K562 (cell line): ENCODE data around the gene GRIN1. TPM values are rescaled to one million over a fixed set of nuclear protein-coding genes. Genes with fewer than 3 reads are reported as not detected.

ENCODE experiments used
- BRD9 ChIP-seq: fragments of 450-650 bp; IDR thresholded peaks from 2 replicates; pipeline ENCODE4 v1.6.1; 2018; ENCODE audit warnings: low read depth; ENCODE audit not compliant: partially characterized antibody
- CBFA2T2 ChIP-seq: fragments of 450-650 bp; conservative IDR thresholded peaks from 2 replicates; pipeline ENCODE4 v1.6.1; 2017; ENCODE audit warnings: mild to moderate bottlenecking
- CBFA2T3 ChIP-seq: fragments of 450-650 bp; IDR thresholded peaks from 2 replicates; pipeline ENCODE4 v1.6.1; 2017
- CHCHD3 ChIP-seq: fragments of 250-450 bp; sonication (Bioruptor Pico); IDR thresholded peaks from 2 replicates; pipeline ENCODE4 v2.1.2; 2022; ENCODE audit warnings: mild to moderate bottlenecking
- CREB3L1 ChIP-seq: fragments of 450-650 bp; IDR thresholded peaks from 2 replicates; pipeline ENCODE4 v1.6.1; 2014; ENCODE audit warnings: low read depth, mild to moderate bottlenecking, moderate library complexity, borderline replicate concordance
- CXXC5 ChIP-seq: fragments of 250-450 bp; sonication (Bioruptor Pico); IDR thresholded peaks from 2 replicates; pipeline ENCODE4 v1.8.0; 2022; ENCODE audit warnings: inconsistent platforms, mild to moderate bottlenecking, moderate library complexity
- E2F5 ChIP-seq: sonication (generic); formaldehyde crosslinking; IDR thresholded peaks from 2 replicates; pipeline ENCODE4 v1.8.0; 2022; ENCODE audit warnings: mild to moderate bottlenecking, missing genetic modification reagents
- ELF1 ChIP-seq: fragments of 200-800 bp; sonication (Bioruptor generic); IDR thresholded peaks from 2 replicates; pipeline ENCODE4 v1.6.1; 2016; ENCODE audit warnings: missing genetic modification characterization, missing compliant biosample characterization
- GABPA ChIP-seq: fragments of 200-800 bp; sonication (Bioruptor generic); conservative IDR thresholded peaks from 2 replicates; pipeline ENCODE4 v1.6.1; 2016; ENCODE audit warnings: low read depth, missing genetic modification characterization, missing compliant biosample characterization
- GTF2E2 ChIP-seq: fragments of 200-800 bp; sonication (Bioruptor generic); IDR thresholded peaks from 2 replicates; pipeline ENCODE4 v1.6.1; 2016; ENCODE audit warnings: missing genetic modification characterization, missing compliant biosample characterization
- HOMEZ ChIP-seq: fragments of 250-450 bp; sonication (Bioruptor Pico); IDR thresholded peaks from 2 replicates; pipeline ENCODE4 v1.4.0; 2020; ENCODE audit warnings: mild to moderate bottlenecking, moderate library complexity
- KAT2B ChIP-seq: IDR thresholded peaks from one replicate; pipeline ENCODE4 v1.6.1; 2012; ENCODE audit warnings: low read depth, mild to moderate bottlenecking, control low read depth, inconsistent platforms, low read length, moderate library complexity
- KDM2B ChIP-seq: fragments of 250-450 bp; sonication (Bioruptor Pico); IDR thresholded peaks from 2 replicates; pipeline ENCODE4 v1.8.0; 2021; ENCODE audit warnings: mild to moderate bottlenecking, moderate library complexity
- MAFF ChIP-seq: IDR thresholded peaks from 2 replicates; pipeline ENCODE4 v1.6.1; 2012; ENCODE audit warnings: low read length, improper control_type of control experiment
- MAFK ChIP-seq: IDR thresholded peaks from 2 replicates; pipeline ENCODE4 v1.6.1; 2011; ENCODE audit warnings: low read length, improper control_type of control experiment
- MECOM ChIP-seq: fragments of 250-450 bp; sonication (Bioruptor Pico); IDR thresholded peaks from 2 replicates; pipeline ENCODE4 v1.8.0; 2022; ENCODE audit warnings: inconsistent platforms
- NELFE ChIP-seq: IDR thresholded peaks from 2 replicates; pipeline ENCODE4 v1.6.1; 2011; ENCODE audit warnings: mild to moderate bottlenecking; ENCODE audit not compliant: insufficient read depth, insufficient read length
- PTRF ChIP-seq: fragments of 450-650 bp; IDR thresholded peaks from 2 replicates; pipeline ENCODE4 v1.6.1; 2016; ENCODE audit warnings: mild to moderate bottlenecking, missing genetic modification characterization, missing compliant biosample characterization
- RBM39 ChIP-seq: fragments of 200-400 bp; formaldehyde crosslinking; optimal IDR thresholded peaks from 2 replicates; pipeline ENCODE3; 2018; ENCODE audit warnings: low read depth, low read length
- RFX5 ChIP-seq: IDR thresholded peaks from 2 replicates; pipeline ENCODE4 v1.6.1; 2011; ENCODE audit warnings: low read depth, mild to moderate bottlenecking, improper control_type of control experiment, low read length
- SMARCB1 ChIP-seq: IDR thresholded peaks from 2 replicates; pipeline ENCODE4 v1.6.1; 2011; ENCODE audit warnings: improper control_type of control experiment, low read depth; ENCODE audit not compliant: insufficient read length
- TAF7 ChIP-seq: fragments of 450-650 bp; IDR thresholded peaks from 2 replicates; pipeline ENCODE4 v1.6.1; 2016; ENCODE audit warnings: missing genetic modification characterization, missing compliant biosample characterization
- ZBTB7A ChIP-seq: IDR thresholded peaks from 2 replicates; pipeline ENCODE4 v1.6.1; 2011; ENCODE audit warnings: low read depth, mild to moderate bottlenecking, low read length, moderate library complexity, borderline replicate concordance; ENCODE audit not compliant: control insufficient read depth
- ZKSCAN8 ChIP-seq: fragments of 200-800 bp; sonication (Bioruptor generic); IDR thresholded peaks from 2 replicates; pipeline ENCODE4 v1.6.1; 2016; ENCODE audit warnings: missing genetic modification characterization, missing compliant biosample characterization
- ZNF12 ChIP-seq: sonication (generic); formaldehyde crosslinking; IDR thresholded peaks from 2 replicates; pipeline ENCODE4 v1.4.0; 2020; ENCODE audit warnings: mild to moderate bottlenecking, missing genetic modification reagents
- ZNF655 ChIP-seq: fragments of 250-450 bp; sonication (Bioruptor Pico); IDR thresholded peaks from 2 replicates; pipeline ENCODE4 v1.5.0; 2021
- ZNF695 ChIP-seq: fragments of 450-650 bp; formaldehyde crosslinking; IDR thresholded peaks from 2 replicates; pipeline ENCODE4 v1.4.0; 2020; ENCODE audit warnings: mild to moderate bottlenecking, moderate library complexity
- polyA plus RNA-seq, 8 experiments: library from polyadenylated mRNA; depleted of rRNA in 4 of 8; stranded (reverse) in 5 of 8; unstranded in 3 of 8; fragments of >200 nt; fragmentation: Nextera tagmentation in 2 of 8; fragmentation: Illumina TruSeq in 1 of 8; extraction: Ambion mirVana in 2 of 8; extraction: Trizol in 1 of 8; gene quantifications; 2 replicates each; pipeline versions ENCODE4 v1.2.1 to v1.2.3, GENCODE V29; 2011 to 2014; ENCODE audit warnings: inconsistent platforms in 1 of 8, missing spikeins in 1 of 8
- total RNA-seq, 7 experiments: library from RNA; depleted of rRNA in 6 of 7; stranded (reverse); fragments of >200 nt in 6 of 7; fragmentation: Illumina TruSeq in 2 of 7; extraction: Trizol in 2 of 7; gene quantifications; 2 replicates each; pipeline versions ENCODE4 v1.2.1 to v1.2.3, GENCODE V29; 2011 to 2021; ENCODE audit warnings: low replicate concordance in 1 of 7

Gene GRIN1
- total and polyA plus RNA-seq, 9 of the 15 experiments (the other 6 are each of a cell fraction or from before 2014, with no cell fraction given), result 0.03 to 0.35 (median 0.16) TPM; not detected in 6

GRCh38 chr9:137128862-137129455, 10.0 kb upstream of the GRIN1 start (continued):
- TF ChIP-seq ZKSCAN8 (CRISPR knock-in tag) (no peak), GABPA (no peak; the same call in 1 of the 2 replicates), CBFA2T2 (no peak), KAT2B (no peak), ZNF12 (no peak), TAF7 (tag) (no peak), ZNF695 (CRISPR knock-in tag) (no peak), BRD9 (no peak), MECOM (no peak), CHCHD3 (CRISPR knock-in tag) (no peak), MAFF (no peak), SMARCB1 (no peak), PTRF (no peak), RBM39 (no peak), KDM2B (CRISPR knock-in tag) (no peak), RFX5 (no peak), ZNF655 (CRISPR knock-in tag) (no peak), NELFE (no peak), GTF2E2 (tag) (no peak), ZBTB7A (no peak; the same call in 1 of the 2 replicates), HOMEZ (CRISPR knock-in tag) (no peak), E2F5 (CRISPR knock-in tag) (no peak), CREB3L1 (0 out of 2 replicates have a peak, but pooled peaks have one; percentile 2), CBFA2T3 (no peak), CXXC5 (CRISPR knock-in tag) (no peak; the same call in 1 of the 2 replicates), MAFK (no peak), ELF1 (tag) (no peak)
